ENCODE results near the gene CCDC97.

The CCDC97 gene

DNA sequence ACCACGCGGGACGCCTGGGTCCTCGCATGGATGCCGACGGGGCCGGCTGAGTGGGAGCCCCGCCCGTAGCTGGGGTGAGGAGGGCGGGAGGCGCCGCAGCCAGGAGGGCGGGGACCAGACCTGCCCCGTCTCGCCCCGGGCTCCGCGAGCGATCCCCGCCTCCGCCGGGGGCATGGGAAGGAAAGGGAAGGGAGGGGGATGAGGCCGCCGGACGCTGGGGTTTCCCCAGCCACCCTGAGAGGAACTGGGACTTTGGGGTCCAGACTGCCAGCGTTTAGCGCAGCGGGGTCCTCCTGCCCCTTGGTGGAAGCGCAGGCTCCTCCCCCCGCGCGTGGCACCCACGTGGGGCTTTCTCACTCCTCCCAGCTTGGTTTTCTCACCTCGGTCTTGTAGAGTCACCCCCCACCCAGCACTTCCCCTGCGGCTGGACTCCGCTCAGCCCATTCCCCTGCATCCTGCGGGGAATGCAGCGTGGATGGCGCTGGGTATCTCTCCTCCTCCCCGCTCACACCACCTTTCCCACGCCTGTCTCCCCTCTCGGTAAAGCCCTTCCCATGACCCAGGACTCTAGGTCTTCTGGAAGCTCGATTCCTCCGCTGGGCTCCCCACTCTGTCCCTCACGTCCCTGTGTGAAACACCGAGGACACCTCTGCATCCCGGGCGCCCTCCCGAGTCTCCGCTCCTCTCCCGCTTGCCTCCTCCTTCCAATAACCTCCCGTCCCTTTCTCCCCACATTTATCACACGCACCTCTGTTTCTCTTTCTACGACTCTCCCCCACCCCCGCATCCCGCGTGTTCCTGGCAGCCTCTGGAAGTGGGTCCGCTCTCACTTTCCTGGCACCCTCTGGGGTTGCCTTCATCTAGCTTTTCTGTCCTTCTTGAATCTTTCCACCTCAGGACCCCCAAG, 41.6 kb downstream of the CCDC97 start:
- no peak overlapping the region for H2AFZ ChIP-seq (ENCODE audit: low read depth, low read length)

DNA sequence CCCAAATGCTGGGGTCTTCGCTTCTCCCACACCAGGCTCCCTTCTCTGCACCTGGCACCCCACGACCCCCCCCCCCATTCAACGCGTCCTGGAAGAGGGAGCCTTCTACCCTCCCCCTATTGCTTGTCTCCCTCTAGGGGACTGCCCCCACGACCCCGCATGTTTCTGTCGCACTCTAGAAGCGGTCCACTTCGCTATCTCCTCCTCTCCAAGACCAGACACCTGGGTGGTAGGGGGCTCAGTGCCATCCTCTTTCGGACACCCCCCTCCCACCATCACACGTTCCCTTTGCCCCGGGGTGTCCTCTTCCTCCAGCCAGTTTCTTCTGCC, 42.3 kb downstream of the CCDC97 start:
- Histone ChIP-seq H2AFZ (ENCODE audit: low read depth, low read length) (no peak overlapping the region), H3K4me2 (ENCODE audit: low read length) (peak overlapping the region; percentile 69), H3K4me3 (ENCODE audit: low read length) (peak overlapping the region; percentile 92), H3K9ac (ENCODE audit: low read length) (peak overlapping the region; percentile 98), H3K27me3 (ENCODE audit: low read depth, low read length) (no peaks in the 10 kb centered on the region), H4K20me1 (ENCODE audit: insufficient read depth, low read length) (peaks cover 30% of the 10 kb centered on the region), H3K27ac (ENCODE audit: low read length) (peak overlapping the region; percentile 72), H3K4me1 (ENCODE audit: low read length) (peaks cover 20% of the 10 kb centered on the region), H3K36me3 (replicated peaks; ENCODE audit: low read depth, low read length) (peaks cover 27% of the 10 kb centered on the region), H3K79me2 (ENCODE audit: low read length) (peaks cover 59% of the 10 kb centered on the region), H3K9me3 (ENCODE audit: insufficient read depth, low read length) (no peaks in the 10 kb centered on the region)
- TF ChIP-seq, protein P1, sequence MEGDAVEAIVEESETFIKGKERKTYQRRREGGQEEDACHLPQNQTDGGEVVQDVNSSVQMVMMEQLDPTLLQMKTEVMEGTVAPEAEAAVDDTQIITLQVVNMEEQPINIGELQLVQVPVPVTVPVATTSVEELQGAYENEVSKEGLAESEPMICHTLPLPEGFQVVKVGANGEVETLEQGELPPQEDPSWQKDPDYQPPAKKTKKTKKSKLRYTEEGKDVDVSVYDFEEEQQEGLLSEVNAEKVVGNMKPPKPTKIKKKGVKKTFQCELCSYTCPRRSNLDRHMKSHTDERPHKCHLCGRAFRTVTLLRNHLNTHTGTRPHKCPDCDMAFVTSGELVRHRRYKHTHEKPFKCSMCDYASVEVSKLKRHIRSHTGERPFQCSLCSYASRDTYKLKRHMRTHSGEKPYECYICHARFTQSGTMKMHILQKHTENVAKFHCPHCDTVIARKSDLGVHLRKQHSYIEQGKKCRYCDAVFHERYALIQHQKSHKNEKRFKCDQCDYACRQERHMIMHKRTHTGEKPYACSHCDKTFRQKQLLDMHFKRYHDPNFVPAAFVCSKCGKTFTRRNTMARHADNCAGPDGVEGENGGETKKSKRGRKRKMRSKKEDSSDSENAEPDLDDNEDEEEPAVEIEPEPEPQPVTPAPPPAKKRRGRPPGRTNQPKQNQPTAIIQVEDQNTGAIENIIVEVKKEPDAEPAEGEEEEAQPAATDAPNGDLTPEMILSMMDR (IDR thresholded peaks at IDR 0.05; ENCODE audit: low read depth, low read length): no peak
- no peak for TF ChIP-seq EZH2phosphoT487 (IDR thresholded peaks at IDR 0.05; ENCODE audit: low read depth)

More for the DNA sequence above, 41.6 kb downstream of the CCDC97 start:
- Histone ChIP-seq H3K4me3 (ENCODE audit: low read length) (peak overlapping the region; percentile 92), H3K9ac (ENCODE audit: low read length) (peak overlapping the region; percentile 98), H3K9me3 (ENCODE audit: insufficient read depth, low read length) (no peaks in the 10 kb centered on the region), H3K4me2 (ENCODE audit: low read length) (peak overlapping the region; percentile 69), H3K79me2 (ENCODE audit: low read length) (peaks cover 64% of the 10 kb centered on the region), H3K36me3 (replicated peaks; ENCODE audit: low read depth, low read length) (peaks cover 28% of the 10 kb centered on the region), H3K27ac (ENCODE audit: low read length) (peak overlapping the region; percentile 72), H4K20me1 (ENCODE audit: insufficient read depth, low read length) (peaks cover 30% of the 10 kb centered on the region), H3K27me3 (ENCODE audit: low read depth, low read length) (no peaks in the 10 kb centered on the region), H3K4me1 (ENCODE audit: low read length) (peaks cover 18% of the 10 kb centered on the region)
- TF ChIP-seq, protein P1 (IDR thresholded peaks at IDR 0.05; ENCODE audit: low read depth, low read length): no peak
- no peak for TF ChIP-seq EZH2phosphoT487 (IDR thresholded peaks at IDR 0.05; ENCODE audit: low read depth)

DNA sequence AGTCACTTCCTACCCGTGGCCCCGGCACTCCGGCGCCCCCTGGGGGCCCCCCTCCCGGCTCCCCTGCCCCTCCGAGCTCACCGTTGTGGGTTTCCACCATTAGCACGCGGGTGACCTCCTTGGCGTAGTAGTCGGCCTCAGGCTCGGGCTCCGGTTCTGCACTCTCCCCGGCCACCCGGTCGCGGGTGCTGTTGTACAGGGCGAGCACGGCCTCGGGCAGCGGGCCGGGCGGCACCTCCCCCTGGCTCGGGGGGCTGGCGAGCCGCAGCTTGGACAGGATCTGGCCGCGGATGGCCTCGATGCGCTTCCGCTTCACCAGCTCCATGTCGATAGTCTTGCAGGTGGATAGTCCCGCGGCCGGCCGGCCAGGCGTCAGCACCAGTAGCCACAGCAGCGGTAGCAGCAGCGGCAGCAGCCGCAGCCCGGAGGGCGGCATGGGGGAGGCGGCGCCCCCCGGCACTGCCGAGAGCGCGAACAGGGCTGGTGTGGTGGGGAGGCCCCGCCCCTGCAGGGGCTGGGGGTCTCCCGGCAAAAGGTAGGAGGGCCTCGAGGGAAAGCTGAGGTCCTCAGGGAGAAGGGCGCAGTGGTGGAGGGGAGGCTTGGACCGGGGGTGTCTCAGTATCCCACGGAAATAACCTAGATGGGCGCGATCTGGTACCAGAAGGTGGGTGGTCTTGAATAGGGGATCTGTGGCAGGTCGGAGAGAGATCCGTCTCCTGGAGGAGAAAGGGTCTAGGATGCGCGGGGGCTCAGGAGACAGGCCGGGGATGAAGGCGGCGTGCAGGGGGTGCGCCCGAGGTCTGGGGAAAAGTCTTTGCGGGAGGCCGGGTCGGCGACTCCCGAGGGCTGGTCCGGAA, 42.9 kb downstream of the CCDC97 start:
- peaks cover 21% of the 10 kb centered on the region for H3K4me1 ChIP-seq (ENCODE audit: low read length)
- no peaks in the 10 kb centered on the region for H3K9me3 ChIP-seq (ENCODE audit: insufficient read depth, low read length)
- H3K79me2 ChIP-seq (ENCODE audit: low read length): peaks cover 56% of the 10 kb centered on the region
- peak overlapping the region; percentile 69 for H3K4me2 ChIP-seq (ENCODE audit: low read length)
- peak overlapping the region; percentile 92 for H3K4me3 ChIP-seq (ENCODE audit: low read length)
- peaks cover 25% of the 10 kb centered on the region for H3K36me3 ChIP-seq (replicated peaks; ENCODE audit: low read depth, low read length)
- no peak overlapping the region for H2AFZ ChIP-seq (ENCODE audit: low read depth, low read length)
- H4K20me1 ChIP-seq (ENCODE audit: insufficient read depth, low read length): peaks cover 30% of the 10 kb centered on the region
- peak overlapping the region; percentile 98 for H3K9ac ChIP-seq (ENCODE audit: low read length)
- H3K27me3 ChIP-seq (ENCODE audit: low read depth, low read length): no peaks in the 10 kb centered on the region
- no peak for TF ChIP-seq EZH2phosphoT487 (IDR thresholded peaks at IDR 0.05; ENCODE audit: low read depth)
- TF ChIP-seq, protein P1 (IDR thresholded peaks at IDR 0.05; ENCODE audit: low read depth, low read length): peak; percentile 78
- H3K27ac ChIP-seq (ENCODE audit: low read length): peak overlapping the region; percentile 72

All from OCI-LY3 (cell line).